Measurements from ENCODE around the gene THOC2. TPM values are rescaled to one million over a fixed set of nuclear protein-coding genes. Genes with fewer than 3 reads are reported as not detected.
"Not testable (repeated sequence)": the region's sequence is repeated elsewhere in the genome, so short reads cannot be mapped to it uniquely, and the experiment has no call there.

Gene THOC2
- total RNA-seq, 2 experiments from 2014 or later = 80.7 to 85.4 TPM

DNA sequence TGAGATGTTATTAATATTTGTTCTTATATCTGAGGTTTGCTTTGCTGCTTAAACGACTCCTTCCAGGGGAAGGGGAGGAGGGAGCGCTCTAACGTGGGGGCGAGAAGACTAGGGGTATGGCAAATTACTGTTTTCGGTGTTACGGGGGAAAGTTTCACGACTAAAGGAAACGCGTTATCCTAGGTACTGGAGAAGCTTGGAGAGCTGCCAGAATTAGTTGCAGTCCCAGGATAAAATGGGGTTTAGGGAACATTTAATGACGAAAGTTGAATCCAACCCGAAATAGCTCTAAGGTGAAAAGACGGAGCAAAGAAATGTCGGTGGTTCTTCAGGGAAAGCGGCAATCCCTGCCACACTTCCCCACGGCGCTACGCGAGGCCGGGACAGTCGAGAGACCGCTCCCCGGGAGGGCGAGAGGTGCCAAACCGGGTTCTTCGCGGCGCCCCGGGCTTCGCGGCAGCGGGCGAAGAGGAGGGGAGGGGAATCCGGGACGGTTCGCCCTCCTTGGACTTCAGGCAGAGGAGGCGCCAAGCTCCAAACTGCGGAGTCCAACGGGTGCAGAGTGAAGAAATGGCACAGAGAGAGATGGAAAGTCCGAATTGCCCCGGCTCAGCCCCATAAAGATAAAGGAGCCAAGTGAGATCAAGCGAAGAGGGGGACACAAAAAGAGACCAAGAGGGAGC is 724 bp downstream of the THOC2 start:
- peaks cover 7% of the 10 kb centered on the region for H3K36me3 Mint-ChIP-seq (ENCODE audit: low read depth)
- CTCF ChIA-PET = no interaction called here
- peak overlapping the region; percentile 92 for H3K27ac Mint-ChIP-seq
- H3K9me3 Mint-ChIP-seq (ENCODE audit: low read depth) = no peaks in the 10 kb centered on the region
- POLR2A ChIA-PET = no interaction called here
- H3K27me3 Mint-ChIP-seq = no peaks in the 10 kb centered on the region
- intact Hi-C loops (cut with DNase I, micrococcal nuclease) = no loop called here
- ATAC-seq (peak; percentile 33), DNase-seq (peak; percentile 25)
- peak overlapping the region; percentile 90 for H3K4me3 Mint-ChIP-seq
- peaks cover 31% of the 10 kb centered on the region for H3K4me1 Mint-ChIP-seq

DNA sequence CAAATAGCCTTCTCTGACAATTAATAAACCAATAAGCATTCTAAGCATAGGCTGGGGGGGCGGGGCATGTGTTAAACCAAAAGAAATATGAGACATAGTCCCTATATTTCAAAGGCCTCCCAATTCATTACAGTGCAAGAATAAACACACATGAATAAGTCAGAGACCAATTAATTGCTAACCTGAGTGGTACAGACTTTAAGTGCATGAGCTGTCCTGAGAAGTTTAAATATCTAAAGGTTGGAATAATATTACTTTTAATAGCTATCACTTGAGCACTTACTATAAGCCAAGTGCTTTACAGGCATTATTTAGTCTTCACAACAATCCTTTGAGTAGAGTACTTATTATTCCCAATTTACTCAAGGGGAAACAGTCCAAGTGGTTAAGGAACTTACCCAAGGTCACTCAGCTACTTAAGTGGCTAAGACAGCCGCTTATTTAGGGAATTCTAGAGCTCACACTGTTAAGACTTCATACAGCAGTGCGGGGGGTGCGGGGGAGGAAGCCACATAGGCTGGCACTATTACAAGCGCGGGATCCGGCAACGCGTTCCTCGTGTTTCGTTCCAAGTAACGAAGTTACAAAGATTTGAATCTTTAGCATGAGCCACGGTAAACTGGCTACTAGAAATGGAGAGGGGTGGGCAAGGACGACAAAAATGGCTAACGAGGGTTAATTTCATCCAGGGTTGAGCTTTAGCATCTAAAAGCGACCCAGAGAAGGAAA is 1.4 kb downstream of the THOC2 start:
- intact Hi-C loops (cut with DNase I, micrococcal nuclease) = no loop called here
- Mint-ChIP-seq H3K27me3 (no peaks in the 10 kb centered on the region), H3K27ac (peak overlapping the region; percentile 92), H3K9me3 (ENCODE audit: low read depth) (no peaks in the 10 kb centered on the region), H3K36me3 (ENCODE audit: low read depth) (peaks cover 7% of the 10 kb centered on the region), H3K4me1 (peaks cover 31% of the 10 kb centered on the region), H3K4me3 (peak overlapping the region; percentile 90)
- POLR2A ChIA-PET = interaction anchor here (0.6 to 0.7 kb wide), 2 partner anchors 48 to 68 kb away, joined by 4 read pairs; no protein-coding TSS in a partner anchor
- peak; percentile 55 for DNase-seq
- no peak for ATAC-seq
- CTCF ChIA-PET = interaction anchor here (0.6 to 0.9 kb wide), 3 partner anchors 9 to 308 kb away, joined by 3 read pairs; no protein-coding TSS in a partner anchor

DNA sequence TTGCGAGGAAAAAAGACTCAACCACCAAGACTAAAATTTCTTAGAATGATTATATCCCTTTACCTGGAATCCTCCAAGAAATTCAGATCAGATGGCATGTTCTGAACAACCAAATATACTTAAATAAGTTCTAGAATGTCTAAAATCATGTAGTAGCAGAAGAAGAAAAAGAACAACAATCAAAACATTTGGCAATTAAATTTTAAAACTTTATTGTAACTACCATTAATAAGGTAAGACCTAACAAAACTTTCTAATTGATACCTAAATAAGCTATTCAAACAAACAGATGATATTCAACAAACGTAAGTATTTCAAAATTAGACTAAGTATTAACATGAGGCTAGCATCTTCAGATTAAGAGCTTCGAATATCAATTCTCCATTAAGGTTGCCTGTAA is 4.3 kb downstream of the THOC2 start:
- no peak for ATAC-seq
- no peaks in the 10 kb centered on the region for H3K9me3 Mint-ChIP-seq (ENCODE audit: low read depth)
- no peak overlapping the region for H3K4me3 Mint-ChIP-seq
- intact Hi-C loops (cut with DNase I, micrococcal nuclease) = no loop called here
- POLR2A ChIA-PET = interaction anchor here (1.4 kb wide), 1 partner anchor 24 kb away, joined by 4 read pairs; no protein-coding TSS in a partner anchor
- H3K4me1 Mint-ChIP-seq = peaks cover 35% of the 10 kb centered on the region
- H3K36me3 Mint-ChIP-seq (ENCODE audit: low read depth) = peaks cover 13% of the 10 kb centered on the region
- H3K27me3 Mint-ChIP-seq = no peaks in the 10 kb centered on the region
- no peak overlapping the region for H3K27ac Mint-ChIP-seq
- DNase-seq = no peak
- CTCF ChIA-PET = interaction anchor here (0.9 to 2.1 kb wide), 2 partner anchors 11 to 52 kb away, joined by 3 to 9 read pairs; no protein-coding TSS in a partner anchor

DNA sequence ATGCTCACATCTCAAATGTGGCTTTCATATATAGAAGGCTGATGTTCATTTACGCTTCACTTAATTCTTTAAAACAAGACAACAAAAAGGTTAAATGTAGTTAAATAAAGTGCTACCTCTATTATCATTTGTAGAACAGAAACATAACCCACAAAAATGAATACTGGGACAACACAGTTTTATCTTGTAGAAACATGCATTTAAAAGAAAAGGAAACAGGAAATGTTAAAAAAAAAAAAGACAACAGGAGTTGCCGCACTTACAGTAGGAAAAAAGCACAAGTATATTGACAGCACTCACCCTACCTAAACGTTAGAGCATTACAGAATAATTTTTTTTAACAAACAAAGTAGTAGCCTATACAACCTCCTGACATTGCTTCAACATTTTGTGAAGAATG is 4.8 kb downstream of the THOC2 start:
- DNase-seq = no peak
- no peaks in the 10 kb centered on the region for H3K9me3 Mint-ChIP-seq (ENCODE audit: low read depth)
- peaks cover 14% of the 10 kb centered on the region for H3K36me3 Mint-ChIP-seq (ENCODE audit: low read depth)
- peaks cover 32% of the 10 kb centered on the region for H3K4me1 Mint-ChIP-seq
- ATAC-seq = no peak
- ChIA-PET CTCF (interaction anchor here (2.1 kb wide), 1 partner anchor 11 kb away, joined by 9 read pairs; no protein-coding TSS in a partner anchor), POLR2A (interaction anchor here (1.4 kb wide), 1 partner anchor 24 kb away, joined by 4 read pairs; no protein-coding TSS in a partner anchor)
- H3K4me3 Mint-ChIP-seq = no peak overlapping the region
- no peaks in the 10 kb centered on the region for H3K27me3 Mint-ChIP-seq
- no peak overlapping the region for H3K27ac Mint-ChIP-seq
- intact Hi-C loops (cut with DNase I, micrococcal nuclease) = no loop called here

DNA sequence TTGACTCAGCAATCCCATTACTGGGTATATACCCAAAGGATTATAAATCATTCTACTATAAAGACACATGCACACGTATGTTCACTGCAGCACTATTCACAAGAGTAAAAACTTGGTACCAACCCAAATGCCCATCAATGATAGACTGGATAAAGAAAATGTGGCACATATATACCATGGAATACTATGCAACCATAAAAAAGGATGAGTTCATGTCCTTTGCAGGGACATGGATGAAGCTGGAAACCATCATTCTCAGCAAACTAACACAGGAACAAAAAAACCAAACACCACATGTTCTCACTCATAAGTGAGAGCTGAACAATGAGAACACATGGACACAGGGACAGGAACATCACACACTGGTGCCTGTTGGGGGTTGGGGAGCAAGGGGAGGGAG is 10.7 kb downstream of the THOC2 start:
- POLR2A ChIA-PET = not testable (repeated sequence)

DNA sequence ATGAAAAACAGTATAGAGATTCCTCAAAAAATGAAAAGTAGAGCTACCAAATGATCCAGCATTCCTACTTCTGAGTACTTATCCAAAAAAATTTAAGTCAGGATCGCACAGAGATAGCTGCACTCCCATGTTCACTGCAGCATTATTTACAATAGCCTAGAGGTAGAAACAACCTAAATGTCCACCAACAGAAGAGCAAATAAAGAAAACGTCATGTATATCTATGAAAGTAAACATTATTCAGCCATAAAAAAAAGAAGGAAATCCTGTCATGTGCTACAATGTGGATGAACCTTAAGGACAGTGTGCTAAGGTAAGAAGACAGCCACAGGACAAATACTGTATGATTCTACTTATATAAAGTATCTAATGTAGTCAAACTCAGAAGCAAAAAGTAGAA is 12.4 kb downstream of the THOC2 start:
- DNase-seq (no peak), ATAC-seq (no peak)
- intact Hi-C loops (cut with DNase I, micrococcal nuclease) = no loop called here
- Mint-ChIP-seq H3K36me3 (ENCODE audit: low read depth) (peaks cover 17% of the 10 kb centered on the region), H3K9me3 (ENCODE audit: low read depth) (no peaks in the 10 kb centered on the region), H3K27ac (no peak overlapping the region), H3K4me1 (peaks cover 25% of the 10 kb centered on the region), H3K27me3 (no peaks in the 10 kb centered on the region), H3K4me3 (no peak overlapping the region)
- CTCF ChIA-PET = no interaction called here
- POLR2A ChIA-PET = no interaction called here

More for the DNA sequence above, 10.7 kb downstream of the THOC2 start:
- peaks cover 21% of the 10 kb centered on the region for H3K4me1 Mint-ChIP-seq
- H3K4me3 Mint-ChIP-seq; CTCF ChIA-PET; H3K27ac Mint-ChIP-seq; H3K27me3 Mint-ChIP-seq; H3K9me3 Mint-ChIP-seq (ENCODE audit: low read depth); intact Hi-C loops (cut with DNase I, micrococcal nuclease); ATAC-seq; DNase-seq: not testable (repeated sequence)
- H3K36me3 Mint-ChIP-seq (ENCODE audit: low read depth) = peaks cover 14% of the 10 kb centered on the region

DNA sequence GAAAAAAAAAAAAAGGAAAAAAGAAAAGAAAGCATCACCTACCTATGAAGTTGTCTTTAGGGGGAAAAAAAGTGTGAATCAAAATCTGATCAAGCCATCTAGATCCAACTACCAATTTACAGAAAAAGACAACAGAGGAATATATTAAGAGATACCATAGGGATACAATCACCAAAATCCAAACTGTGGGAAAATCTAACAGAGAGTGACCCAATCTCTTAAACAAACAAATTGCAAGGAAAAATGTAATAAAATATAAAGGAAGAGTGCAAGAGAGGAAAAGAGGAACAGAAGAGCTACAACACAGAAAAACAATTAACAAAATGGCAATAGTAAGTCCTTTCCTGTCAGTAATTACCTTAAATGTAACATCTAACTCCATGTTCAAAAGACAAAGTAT is 19.0 kb downstream of the THOC2 start:
- ATAC-seq = no peak
- intact Hi-C loops (cut with DNase I, micrococcal nuclease) = no loop called here
- CTCF ChIA-PET = interaction anchor here (0.7 kb wide), 1 partner anchor 25 kb away, joined by 3 read pairs; no protein-coding TSS in a partner anchor
- no peak for DNase-seq
- Mint-ChIP-seq H3K36me3 (ENCODE audit: low read depth) (peaks cover 7% of the 10 kb centered on the region), H3K4me1 (peaks cover 28% of the 10 kb centered on the region), H3K4me3 (no peak overlapping the region), H3K27me3 (no peaks in the 10 kb centered on the region), H3K27ac (no peak overlapping the region), H3K9me3 (ENCODE audit: low read depth) (no peaks in the 10 kb centered on the region)
- POLR2A ChIA-PET = no interaction called here

DNA sequence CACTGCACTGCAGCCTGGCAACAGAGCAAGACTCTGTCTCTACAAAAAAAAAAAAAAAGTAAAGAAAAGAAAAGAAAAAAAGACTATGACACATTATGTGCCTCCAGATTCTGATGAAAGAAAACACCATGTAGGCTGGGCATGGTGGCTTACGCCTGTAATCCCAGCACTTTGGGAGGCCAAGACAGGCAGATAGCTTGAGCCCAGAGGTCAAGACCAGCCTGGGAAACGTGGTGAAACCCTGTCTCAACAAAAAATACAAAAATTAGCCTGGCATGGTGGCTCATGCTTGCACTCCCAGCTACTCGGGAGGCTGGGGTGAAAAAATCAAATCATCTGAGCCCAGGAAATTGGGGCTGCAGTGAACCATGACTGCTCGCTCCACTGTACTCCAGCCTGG is 19.4 kb downstream of the THOC2 start:
- Mint-ChIP-seq H3K36me3 (ENCODE audit: low read depth) (peaks cover 7% of the 10 kb centered on the region), H3K4me3 (no peak overlapping the region), H3K27ac (no peak overlapping the region), H3K9me3 (ENCODE audit: low read depth) (no peaks in the 10 kb centered on the region), H3K4me1 (peaks cover 28% of the 10 kb centered on the region), H3K27me3 (no peaks in the 10 kb centered on the region)
- ChIA-PET CTCF (no interaction called here), POLR2A (no interaction called here)
- DNase-seq (no peak), ATAC-seq (no peak)
- intact Hi-C loops (cut with DNase I, micrococcal nuclease) = no loop called here

DNA sequence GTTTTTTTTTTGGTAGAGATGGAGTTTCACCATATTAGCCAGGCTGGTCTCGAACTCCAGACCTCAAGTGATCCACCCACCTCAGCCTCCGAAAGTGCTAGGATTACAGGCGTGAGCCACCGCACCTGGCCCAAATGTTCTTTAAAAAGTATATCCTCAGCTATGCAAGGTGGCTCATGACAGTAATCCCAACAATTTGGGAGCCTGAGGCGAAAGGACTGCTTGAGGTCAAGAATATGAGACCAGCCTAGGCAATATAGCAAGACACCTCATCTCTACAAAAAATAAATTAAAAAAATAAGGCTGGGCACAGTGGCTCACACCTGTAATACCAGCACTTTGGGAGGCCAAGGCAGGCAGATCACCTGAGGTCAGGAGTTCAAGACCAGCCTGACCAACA is 21.7 kb downstream of the THOC2 start:
- H3K27ac Mint-ChIP-seq, CTCF ChIA-PET, H3K27me3 Mint-ChIP-seq: not testable (repeated sequence)

DNA sequence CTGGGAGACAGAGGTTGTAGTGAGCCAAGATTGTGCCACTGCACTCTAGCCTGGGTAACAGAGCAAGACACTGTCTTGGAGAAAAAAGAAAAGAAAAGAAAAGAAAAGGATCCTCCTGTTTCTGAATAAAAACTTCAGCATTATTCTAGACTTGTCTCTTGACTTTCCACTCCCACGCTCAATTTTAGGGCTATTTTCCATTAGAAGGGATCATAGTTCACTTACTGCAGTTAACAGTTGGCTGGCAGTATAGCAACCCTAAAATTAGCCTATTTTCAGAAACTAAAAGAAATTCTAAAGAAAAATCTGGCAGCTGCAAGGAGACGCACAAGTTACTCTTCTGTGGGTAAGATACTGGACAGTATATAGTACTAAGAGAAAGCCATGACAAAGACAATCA is 28.1 kb downstream of the THOC2 start:
- peaks cover 14% of the 10 kb centered on the region for H3K4me1 Mint-ChIP-seq
- no peaks in the 10 kb centered on the region for H3K27me3 Mint-ChIP-seq
- ChIA-PET POLR2A (no interaction called here), CTCF (interaction anchor here (0.7 kb wide), 1 partner anchor 73 kb away, joined by 3 read pairs; no protein-coding TSS in a partner anchor)
- no peak overlapping the region for H3K27ac Mint-ChIP-seq
- DNase-seq = no peak
- no peaks in the 10 kb centered on the region for H3K9me3 Mint-ChIP-seq (ENCODE audit: low read depth)
- no peak for ATAC-seq
- H3K4me3 Mint-ChIP-seq = no peak overlapping the region
- intact Hi-C loops (cut with DNase I, micrococcal nuclease) = no loop called here
- peaks cover 11% of the 10 kb centered on the region for H3K36me3 Mint-ChIP-seq (ENCODE audit: low read depth)

More for the DNA sequence above, 21.7 kb downstream of the THOC2 start:
- POLR2A ChIA-PET; H3K4me3 Mint-ChIP-seq; H3K36me3 Mint-ChIP-seq (ENCODE audit: low read depth); ATAC-seq; H3K9me3 Mint-ChIP-seq (ENCODE audit: low read depth); intact Hi-C loops (cut with DNase I, micrococcal nuclease); DNase-seq: not testable (repeated sequence)
- peaks cover 26% of the 10 kb centered on the region for H3K4me1 Mint-ChIP-seq

DNA sequence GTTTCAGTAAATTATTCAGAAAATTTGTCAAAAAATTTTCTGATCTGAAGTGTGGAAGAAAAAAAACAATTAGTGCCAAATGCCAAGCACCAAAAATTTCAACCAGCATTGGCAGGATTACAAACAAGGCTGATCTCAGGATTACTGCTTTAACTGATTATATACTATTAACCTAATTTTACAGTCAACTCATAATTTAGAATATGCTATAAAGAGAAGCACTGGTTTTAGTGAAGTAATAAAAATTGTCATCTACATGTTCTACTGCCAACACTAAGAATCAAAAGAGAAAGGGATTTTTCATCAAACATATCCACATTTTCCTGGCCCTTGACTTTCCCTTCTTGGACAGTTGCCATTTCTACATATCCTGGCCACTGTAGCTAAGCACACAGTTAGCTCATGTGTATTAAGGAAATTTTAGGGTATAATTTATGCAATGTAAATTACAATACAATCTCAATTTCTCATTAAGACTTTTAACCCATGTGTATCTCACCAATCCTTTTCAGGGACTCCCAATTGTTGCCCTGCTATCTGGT is 33.8 kb downstream of the THOC2 start:
- intact Hi-C loops (cut with DNase I, micrococcal nuclease) = no loop called here
- Mint-ChIP-seq H3K36me3 (ENCODE audit: low read depth) (peaks cover under 1% of the 10 kb centered on the region), H3K4me3 (no peak overlapping the region), H3K27me3 (no peaks in the 10 kb centered on the region), H3K9me3 (ENCODE audit: low read depth) (no peaks in the 10 kb centered on the region), H3K4me1 (no peaks in the 10 kb centered on the region), H3K27ac (no peak overlapping the region)
- ChIA-PET CTCF (no interaction called here), POLR2A (interaction anchor here (0.6 kb wide), 1 partner anchor 8 kb away, joined by 11 read pairs; no protein-coding TSS in a partner anchor)
- DNase-seq (no peak), ATAC-seq (no peak)

Measured in activated CD4-positive, alpha-beta T cell treated with anti-CD3 and anti-CD28 coated beads for 36 hours (primary cell).